DND-41 (cell line): ENCODE data around the gene CYP11A1.

ENCODE experiments used
- ATAC-seq: fragments of 200-7000 bp; cut with Tn5 transposase; 3 replicates; pipeline ENCODE4 v1.9.1; 2021; ENCODE audit warnings: low read depth; ENCODE audit not compliant: insufficient read depth
- DNase-seq: peaks from one replicate; pipeline ENCODE4 v3.0.0-alpha.2; 2020
- H2AFZ ChIP-seq: 2 replicates; pipeline ENCODE4 v1.6.0; 2012; ENCODE audit warnings: low read depth, low read length
- H3K27ac ChIP-seq: 2 replicates; pipeline ENCODE4 v1.5.1; 2012; ENCODE audit warnings: low read length, inconsistent platforms
- H3K27me3 ChIP-seq: fragments of 200-600 bp; sonication (generic); 2 replicates; pipeline ENCODE4 v1.6.0; 2012; ENCODE audit warnings: low read length, mild to moderate bottlenecking, inconsistent platforms; ENCODE audit not compliant: insufficient read depth, poor library complexity
- H3K36me3 ChIP-seq: 2 replicates; pipeline ENCODE4 v1.5.1; 2012; ENCODE audit warnings: low read length, inconsistent platforms; ENCODE audit not compliant: insufficient read depth
- H3K4me1 ChIP-seq: 2 replicates; pipeline ENCODE4 v1.5.1; 2012; ENCODE audit warnings: mild to moderate bottlenecking, low read length; ENCODE audit not compliant: insufficient read depth
- H3K4me2 ChIP-seq: 2 replicates; pipeline ENCODE4 v1.6.0; 2012; ENCODE audit warnings: mild to moderate bottlenecking, moderate library complexity, low read length, inconsistent platforms; ENCODE audit not compliant: insufficient read depth
- H3K4me3 ChIP-seq, 2 experiments: fragments of 200-600 bp in 1 of 2; shearing (Covaris generic) in 1 of 2; 2 replicates each; pipeline ENCODE4 v1.5.1; 2012 to 2016; ENCODE audit warnings: inconsistent platforms in 2 of 2, low read length in 2 of 2, mild to moderate bottlenecking in 2 of 2, low read depth in 1 of 2, moderate library complexity in 1 of 2
- H3K79me2 ChIP-seq: 2 replicates; pipeline ENCODE4 v1.6.0; 2012; ENCODE audit warnings: low read length, inconsistent platforms; ENCODE audit not compliant: insufficient read depth
- H3K9ac ChIP-seq: 2 replicates; pipeline ENCODE4 v1.6.0; 2012; ENCODE audit warnings: low read depth, mild to moderate bottlenecking, inconsistent platforms, low read length, moderate library complexity
- H3K9me3 ChIP-seq: 2 replicates; pipeline ENCODE4 v1.5.1; 2012; ENCODE audit warnings: low read length, moderate library complexity, mild to moderate bottlenecking, inconsistent platforms; ENCODE audit not compliant: insufficient read depth, severe bottlenecking
- H4K20me1 ChIP-seq: 2 replicates; pipeline ENCODE4 v1.6.0; 2012; ENCODE audit warnings: low read length; ENCODE audit not compliant: insufficient read depth
- EZH2 ChIP-seq: IDR thresholded peaks from 3 replicates; pipeline ENCODE4 v1.6.1; 2012; ENCODE audit warnings: borderline replicate concordance, low read depth, mild to moderate bottlenecking, moderate library complexity, low read length, inconsistent platforms; ENCODE audit not compliant: severe bottlenecking
- TF ChIP-seq, protein P1 (sequence below): IDR thresholded peaks from 2 replicates; pipeline ENCODE4 v1.5.1; 2012; ENCODE audit warnings: borderline replicate concordance, low read length, moderate library complexity, mild to moderate bottlenecking; ENCODE audit not compliant: poor library complexity, severe bottlenecking; ENCODE audit errors: extremely low read depth

Gene CYP11A1

DNA sequence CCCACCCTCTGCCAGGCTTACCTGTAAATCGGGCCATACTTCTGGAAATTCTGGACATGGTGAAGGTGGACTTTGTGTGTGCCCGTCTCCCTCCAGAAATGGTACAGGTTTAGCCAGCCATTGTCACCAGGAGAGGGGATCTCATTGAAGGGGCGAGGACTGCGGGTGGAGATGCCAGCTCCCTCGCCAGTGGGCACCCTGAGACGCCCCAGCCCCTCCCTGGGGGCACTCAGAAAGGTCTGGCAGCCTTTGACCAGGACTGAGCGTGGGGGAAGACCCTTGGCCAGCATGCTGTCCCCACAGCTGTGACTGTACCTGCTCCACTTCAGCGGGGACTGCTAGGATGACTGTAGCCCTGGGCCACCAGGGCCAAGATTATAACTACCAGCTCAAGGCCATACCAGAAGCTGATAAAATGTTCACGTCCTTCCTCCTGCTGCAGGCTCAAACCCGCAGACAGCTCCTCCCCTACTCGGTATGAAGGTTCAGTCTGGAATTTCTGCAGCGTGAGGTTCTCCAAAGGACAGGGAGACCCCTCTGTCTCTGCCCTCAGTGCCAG lies at the start of gene CYP11A1:
TSS of gene CYP11A1 (minus strand) at position 351 of the 559 bp plus-strand sequence. CDS start at position 290, 61 bp downstream.
- no peak for DNase-seq
- no peak within 1 kb of the TSS for H3K9ac ChIP-seq
- no peaks in the 10 kb centered on the region for H3K9me3 ChIP-seq
- TF ChIP-seq EZH2 = no peak
- TF ChIP-seq, protein P1, sequence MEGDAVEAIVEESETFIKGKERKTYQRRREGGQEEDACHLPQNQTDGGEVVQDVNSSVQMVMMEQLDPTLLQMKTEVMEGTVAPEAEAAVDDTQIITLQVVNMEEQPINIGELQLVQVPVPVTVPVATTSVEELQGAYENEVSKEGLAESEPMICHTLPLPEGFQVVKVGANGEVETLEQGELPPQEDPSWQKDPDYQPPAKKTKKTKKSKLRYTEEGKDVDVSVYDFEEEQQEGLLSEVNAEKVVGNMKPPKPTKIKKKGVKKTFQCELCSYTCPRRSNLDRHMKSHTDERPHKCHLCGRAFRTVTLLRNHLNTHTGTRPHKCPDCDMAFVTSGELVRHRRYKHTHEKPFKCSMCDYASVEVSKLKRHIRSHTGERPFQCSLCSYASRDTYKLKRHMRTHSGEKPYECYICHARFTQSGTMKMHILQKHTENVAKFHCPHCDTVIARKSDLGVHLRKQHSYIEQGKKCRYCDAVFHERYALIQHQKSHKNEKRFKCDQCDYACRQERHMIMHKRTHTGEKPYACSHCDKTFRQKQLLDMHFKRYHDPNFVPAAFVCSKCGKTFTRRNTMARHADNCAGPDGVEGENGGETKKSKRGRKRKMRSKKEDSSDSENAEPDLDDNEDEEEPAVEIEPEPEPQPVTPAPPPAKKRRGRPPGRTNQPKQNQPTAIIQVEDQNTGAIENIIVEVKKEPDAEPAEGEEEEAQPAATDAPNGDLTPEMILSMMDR = no peak
- no peak within 1 kb of the TSS for H2AFZ ChIP-seq
- no peaks in the 10 kb centered on the region for H3K4me1 ChIP-seq
- H3K36me3 ChIP-seq = no peaks in the 10 kb centered on the region
- peaks cover 20% of the 10 kb centered on the region for H3K27me3 ChIP-seq
- H3K27ac ChIP-seq = no peak within 1 kb of the TSS
- no peak within 1 kb of the TSS for H3K4me3 ChIP-seq
- H4K20me1 ChIP-seq = no peaks in the 10 kb centered on the region
- H3K4me2 ChIP-seq = no peak within 1 kb of the TSS
- ATAC-seq = no peak
- no peaks in the 10 kb centered on the region for H3K79me2 ChIP-seq

DNA sequence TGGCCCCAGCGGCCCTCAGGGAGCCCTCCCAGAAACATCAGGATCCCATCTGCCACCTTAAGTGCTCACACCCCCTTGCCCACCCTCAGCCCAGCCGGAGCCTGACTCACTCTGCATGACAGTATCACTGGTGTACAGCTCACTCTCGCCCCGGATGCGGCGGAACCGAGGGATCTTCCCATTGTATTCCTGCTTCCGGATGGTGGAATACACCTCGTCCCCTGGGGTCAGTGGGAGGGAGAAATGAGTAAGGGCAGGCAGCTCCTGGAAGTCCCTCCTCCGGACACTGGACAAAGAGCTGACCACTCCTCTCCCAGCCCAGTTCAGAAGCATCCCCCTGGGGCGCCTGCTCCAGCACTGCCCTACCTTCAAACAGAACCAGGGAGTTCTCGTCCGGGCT lies 49.8 kb upstream of the CYP11A1 start:
- Histone ChIP-seq H2AFZ (no peak overlapping the region), H3K4me2 (no peak overlapping the region), H3K36me3 (peaks cover 48% of the 10 kb centered on the region), H3K4me3 (no peak overlapping the region), H3K9me3 (no peaks in the 10 kb centered on the region), H4K20me1 (peaks cover 31% of the 10 kb centered on the region), H3K9ac (no peak overlapping the region), H3K4me1 (peaks cover 17% of the 10 kb centered on the region), H3K27ac (no peak overlapping the region), H3K27me3 (no peaks in the 10 kb centered on the region), H3K79me2 (peaks cover 24% of the 10 kb centered on the region)
- DNase-seq (no peak), ATAC-seq (no peak)
- TF ChIP-seq, protein P1 = no peak
- TF ChIP-seq EZH2 = no peak

DNA sequence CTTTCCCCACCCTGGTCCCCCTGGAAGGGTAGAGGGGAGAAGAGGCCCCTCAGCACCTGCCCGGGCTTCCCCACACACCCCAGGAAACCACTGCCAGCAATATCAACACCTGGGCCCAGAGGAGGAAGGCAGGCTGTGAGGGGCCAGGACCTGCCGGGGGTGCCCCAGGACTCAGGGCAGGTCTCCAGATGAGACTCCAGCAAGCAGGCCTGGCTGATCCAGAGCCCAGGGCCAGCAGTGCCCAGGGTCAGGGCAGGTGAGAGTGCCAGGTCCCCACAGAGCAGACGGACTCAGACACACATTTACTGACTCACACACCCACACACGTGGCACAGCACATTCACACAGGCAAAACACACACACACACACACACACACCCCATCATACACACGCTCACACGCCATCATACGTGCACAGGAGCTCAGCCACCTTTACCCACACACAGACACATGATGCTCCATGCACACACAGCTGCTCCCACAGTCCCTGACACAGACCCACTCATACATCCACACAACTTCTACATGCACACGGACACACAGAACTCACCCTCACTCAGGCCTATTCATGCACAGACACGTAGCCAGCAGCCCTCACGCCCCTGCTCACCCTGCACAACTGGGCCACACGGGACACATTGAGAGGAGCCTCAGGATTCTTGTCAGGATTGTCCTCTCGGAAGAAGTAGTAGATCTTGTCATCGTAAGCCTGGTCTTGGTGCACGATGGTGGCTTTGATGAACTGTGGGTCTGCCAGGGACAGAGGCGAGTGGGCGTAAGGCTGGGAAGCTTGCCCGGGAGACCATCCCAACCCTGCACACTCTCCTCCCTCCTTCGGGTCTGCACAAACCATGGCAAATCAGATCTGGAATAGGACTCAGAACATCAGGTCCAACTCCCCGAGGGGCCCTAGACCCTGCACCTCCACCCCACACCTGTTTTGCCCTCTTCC lies 48.8 kb upstream of the CYP11A1 start:
- Histone ChIP-seq H4K20me1 (peaks cover 24% of the 10 kb centered on the region), H3K36me3 (peaks cover 58% of the 10 kb centered on the region), H3K9ac (no peak overlapping the region), H3K9me3 (no peaks in the 10 kb centered on the region), H3K4me3 (no peak overlapping the region), H3K4me1 (peaks cover 17% of the 10 kb centered on the region), H3K79me2 (peaks cover 15% of the 10 kb centered on the region), H3K27ac (peak overlapping the region; percentile 50; the same call in 1 of the 2 replicates), H3K4me2 (no peak overlapping the region), H3K27me3 (no peaks in the 10 kb centered on the region), H2AFZ (no peak overlapping the region)
- peak; percentile 25; the same call in 1 of the 3 replicates for ATAC-seq
- TF ChIP-seq, protein P1 = no peak
- no peak for TF ChIP-seq EZH2
- DNase-seq = no peak
